GM21786 (cell line): ENCODE measurements around the gene CELF2.
"Not testable (repeated sequence)": the region's sequence is repeated elsewhere in the genome, so short reads cannot be mapped to it uniquely, and the experiment has no call there.

ENCODE experiments used
- ATAC-seq: cut with Tn5 transposase; IDR thresholded peaks from one replicate; pipeline ENCODE4 v1.9.1; 2021; ENCODE audit not compliant: unreplicated experiment

CELF2 gene

GRCh38 chr10:11017570-11018431 is at the start of gene CELF2:
TSS of gene CELF2 (plus strand) at chr10:11017872. CDS start at chr10:11018090, 218 bp downstream.
- ATAC-seq, result peak; percentile 73

- ATAC-seq, result no peak
These were observed 49.4 kb upstream of the CELF2 start for GRCh38 chr10:10968257-10968588.

GRCh38 chr10:10973310-10973709 is 44.4 kb upstream of the CELF2 start:
- ATAC-seq, result no peak

GRCh38 chr10:10975647-10976046 is 42.0 kb upstream of the CELF2 start:
- no peak for ATAC-seq

- ATAC-seq, result no peak
These were observed 41.0 kb upstream of the CELF2 start for GRCh38 chr10:10976652-10977051.

- ATAC-seq, result no peak
These were observed 40.3 kb upstream of the CELF2 start for GRCh38 chr10:10977226-10977956.

GRCh38 chr10:10977978-10978377 is 39.7 kb upstream of the CELF2 start:
- no peak for ATAC-seq

GRCh38 chr10:10985361-10985760 is 32.3 kb upstream of the CELF2 start:
- no peak for ATAC-seq

GRCh38 chr10:10986606-10987005 is 31.1 kb upstream of the CELF2 start:
- ATAC-seq, result no peak

GRCh38 chr10:10987111-10987510 is 30.6 kb upstream of the CELF2 start:
- ATAC-seq, result no peak

GRCh38 chr10:10989669-10990068 is 28.0 kb upstream of the CELF2 start:
- no peak for ATAC-seq

GRCh38 chr10:10991144-10991543 is 26.5 kb upstream of the CELF2 start:
- ATAC-seq, result no peak

- no peak for ATAC-seq
These were observed 25.6 kb upstream of the CELF2 start for GRCh38 chr10:10992072-10992471.

- no peak for ATAC-seq
These were observed 24.5 kb upstream of the CELF2 start for GRCh38 chr10:10992961-10993714.

- no peak for ATAC-seq
These were observed 23.9 kb upstream of the CELF2 start for GRCh38 chr10:10993785-10994184.

GRCh38 chr10:10994360-10994759 is 23.3 kb upstream of the CELF2 start:
- ATAC-seq, result no peak

- no peak for ATAC-seq
These were observed 22.6 kb upstream of the CELF2 start for GRCh38 chr10:10995120-10995519.

- no peak for ATAC-seq
These were observed 20.6 kb upstream of the CELF2 start for GRCh38 chr10:10996966-10997620.

GRCh38 chr10:10999501-10999900 is 18.2 kb upstream of the CELF2 start:
- ATAC-seq, result not testable (repeated sequence)

- ATAC-seq, result no peak
These were observed 15.2 kb upstream of the CELF2 start for GRCh38 chr10:11002485-11002884.

GRCh38 chr10:11002916-11003315 is 14.8 kb upstream of the CELF2 start:
- ATAC-seq, result no peak
